NCI-H128 (cell line): ENCODE results near the gene RBPJL.

ENCODE experiments used
- DNase-seq: peaks from one replicate; lab custom pipeline; 2025; ENCODE audit not compliant: unreplicated experiment; lab: John Stamatoyannopoulos, UW

RBPJL gene

GRCh38 chr20:45358282-45359068, 51.8 kb downstream of the RBPJL start:
- DNase-seq: no peak

DNA sequence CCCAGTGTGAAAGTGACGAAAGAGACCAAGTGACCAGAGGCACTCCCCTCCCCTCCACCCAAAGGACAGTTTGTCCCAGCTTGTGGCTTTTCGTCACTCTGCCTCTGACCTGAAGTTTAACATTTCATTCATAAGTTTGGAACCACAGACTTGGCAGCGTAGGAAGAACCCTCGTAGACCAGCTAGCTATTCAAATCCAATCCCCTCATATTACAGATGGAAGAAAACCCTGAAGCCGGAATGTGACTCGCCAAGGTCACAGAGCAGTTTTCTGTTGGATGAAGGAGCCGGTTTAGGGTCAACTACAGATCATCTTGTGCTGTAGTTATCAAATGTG, 52.4 kb downstream of the RBPJL start:
- DNase-seq: no peak

DNA sequence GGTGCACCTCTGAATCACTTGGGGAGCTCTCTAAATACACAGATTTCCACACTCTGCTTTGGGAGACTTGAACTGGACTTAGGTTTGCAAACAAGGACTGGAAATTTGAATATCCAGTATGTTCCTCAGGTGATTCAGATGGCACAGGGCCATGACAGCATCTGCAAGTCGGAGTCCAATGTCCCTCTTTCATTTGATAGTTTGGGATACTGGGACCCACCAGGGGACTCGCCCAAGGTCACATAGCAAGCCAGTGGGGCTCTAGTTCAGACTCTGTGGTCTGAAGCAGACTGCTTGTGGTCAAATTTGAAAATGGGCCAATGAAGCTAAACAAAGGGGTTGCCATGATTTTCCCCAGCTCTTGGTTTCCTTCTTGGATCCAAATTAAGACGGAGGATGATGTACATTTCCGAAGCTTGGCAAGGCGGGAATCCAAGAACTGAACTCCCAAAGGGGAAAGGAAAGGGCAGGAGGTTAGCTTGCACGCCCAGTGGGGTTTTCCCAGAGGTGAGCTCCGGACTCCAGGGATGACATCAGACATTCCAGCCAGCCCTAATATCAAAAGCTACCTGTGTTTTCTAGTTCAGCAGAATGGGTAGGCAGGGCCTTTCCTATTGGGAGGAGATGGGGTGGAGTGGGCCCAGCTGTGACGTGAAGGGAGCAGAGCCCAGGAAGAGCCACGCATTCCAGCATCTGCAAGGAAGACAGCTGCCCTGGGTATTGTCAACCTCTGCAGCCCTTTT, 52.9 kb downstream of the RBPJL start:
- DNase-seq: no peak

GRCh38 chr20:45361793-45362192, 55.2 kb downstream of the RBPJL start:
- DNase-seq: no peak

- DNase-seq: peak; percentile 97
Measured at GRCh38 chr20:45362804-45363610, 56.4 kb downstream of the RBPJL start, which contains the start of gene SYS1. Gene SYS1, plus strand, starts transcription at chr20:45363156. Its CDS starts 376 bp downstream, at chr20:45363532.

GRCh38 chr20:45363611-45364492, 57.2 kb downstream of the RBPJL start:
- DNase-seq: no peak

DNA sequence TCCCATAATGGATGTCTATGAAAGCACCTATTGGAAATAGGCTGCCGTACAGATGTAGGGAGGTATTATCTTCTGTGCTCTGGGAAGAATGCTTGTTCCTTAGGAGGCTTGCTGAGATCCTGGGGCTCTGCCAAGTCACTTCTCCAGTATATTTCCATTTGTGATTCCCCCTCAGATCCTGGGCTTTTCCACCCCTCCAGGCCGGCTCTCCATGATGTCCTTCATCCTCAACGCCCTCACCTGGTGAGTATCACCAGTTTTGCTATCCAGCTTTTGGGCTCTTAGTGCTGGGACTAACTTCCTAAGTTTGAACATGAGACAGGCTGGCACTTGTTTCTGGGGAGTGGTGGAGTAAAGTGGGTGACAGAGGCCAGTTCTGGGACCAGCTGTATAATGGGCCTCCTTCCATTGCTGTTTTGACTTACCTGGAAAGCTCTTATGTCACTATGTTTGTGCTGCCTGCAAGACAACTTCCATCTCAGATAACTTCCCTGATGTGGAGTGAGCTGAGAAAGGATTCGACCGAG, 58.9 kb downstream of the RBPJL start:
- DNase-seq: no peak

GRCh38 chr20:45366192-45366591, 59.6 kb downstream of the RBPJL start:
- no peak for DNase-seq

DNA sequence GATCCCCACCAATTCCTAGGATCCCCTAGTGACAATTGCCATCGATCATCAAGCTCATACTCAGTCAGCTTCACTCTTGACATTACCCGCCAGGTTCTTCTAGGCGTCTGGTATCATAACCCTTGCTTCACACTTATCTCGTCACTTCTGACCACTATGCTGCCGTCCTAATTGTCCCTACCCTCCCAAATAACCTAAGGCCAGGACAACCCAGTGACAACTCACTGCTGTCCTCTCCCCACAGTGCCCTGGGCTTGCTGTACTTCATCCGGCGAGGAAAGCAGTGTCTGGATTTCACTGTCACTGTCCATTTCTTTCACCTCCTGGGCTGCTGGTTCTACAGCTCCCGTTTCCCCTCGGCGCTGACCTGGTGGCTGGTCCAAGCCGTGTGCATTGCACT, 60.0 kb downstream of the RBPJL start:
- DNase-seq: no peak

DNA sequence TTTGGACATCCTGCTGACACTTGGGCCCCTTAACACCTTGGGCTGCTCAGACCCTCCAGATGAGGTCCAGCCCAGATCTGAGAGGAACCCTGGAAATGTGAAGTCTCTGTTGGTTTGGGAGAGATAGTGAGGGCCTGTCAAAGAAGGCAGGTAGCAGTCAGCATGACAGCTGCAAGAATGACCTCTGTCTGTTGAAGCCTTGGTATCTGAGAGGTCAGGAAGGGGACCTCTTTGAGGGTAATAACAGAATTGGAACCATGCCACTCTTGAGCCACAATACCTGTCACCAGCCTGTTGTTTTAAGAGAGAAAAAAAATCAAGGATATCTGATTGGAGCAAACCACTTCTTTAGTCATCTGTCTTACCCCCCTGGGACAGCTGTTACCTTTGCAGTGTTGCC, 60.5 kb downstream of the RBPJL start:
- DNase-seq: no peak
